Panc1 (cell line): Measurements from ENCODE around the gene CTCFL. TPM values are rescaled to one million over a fixed set of nuclear protein-coding genes. Genes with fewer than 3 reads are reported as not detected.

ENCODE experiments used
- ATAC-seq: fragments of 200-7000 bp; cut with Tn5 transposase; 2 replicates; pipeline ENCODE4 v1.9.1; 2020; ENCODE audit warnings: mild to moderate bottlenecking, moderate library complexity
- BruUV-seq: library from RNA; stranded (reverse); fragments of 400-500 nt; replicated peaks from 2 replicates; lab custom pipeline; 2021; lab: Mats Ljungman, UMichigan
- CTCF ChIA-PET: fragments of 300-600 bp; sonication (Branson Sonifier 250); formaldehyde crosslinking; loops from one replicate; lab custom pipeline; 2022; ENCODE audit warnings: antibody characterized with exemption; lab: Charles Lee
- POLR2A ChIA-PET: fragments of 300-600 bp; sonication (Branson Sonifier 250); formaldehyde crosslinking; loops from one replicate; lab custom pipeline; 2022; ENCODE audit warnings: antibody characterized with exemption; lab: Charles Lee
- DNase-seq: peaks from one replicate; pipeline ENCODE4 v3.0.0-alpha.2; 2010; ENCODE audit warnings: low read depth, low spot score
- H3K27ac ChIP-seq: 2 replicates; pipeline ENCODE4 v1.5.1; 2011; ENCODE audit warnings: mild to moderate bottlenecking, low read length, inconsistent platforms
- H3K27me3 ChIP-seq: fragments of 200-500 bp; sonication (Bioruptor generic); 2 replicates; pipeline ENCODE4 v1.6.0; 2014; ENCODE audit warnings: low read length, inconsistent platforms; ENCODE audit not compliant: control insufficient read depth, insufficient read depth
- H3K36me3 ChIP-seq: fragments of 200-500 bp; sonication (Bioruptor generic); 2 replicates; pipeline ENCODE4 v1.5.1; 2014; ENCODE audit warnings: inconsistent platforms, mild to moderate bottlenecking, low read length, moderate library complexity; ENCODE audit not compliant: control insufficient read depth, insufficient read depth
- H3K4me1 ChIP-seq: 2 replicates; pipeline ENCODE4 v1.5.1; 2011; ENCODE audit warnings: inconsistent platforms, mild to moderate bottlenecking, low read length, moderate library complexity; ENCODE audit not compliant: control insufficient read depth, insufficient read depth
- H3K4me3 ChIP-seq, 2 experiments: 2 replicates each; pipeline ENCODE4 v1.5.1; 2011 to 2012; ENCODE audit warnings: low read depth in 2 of 2, low read length in 2 of 2, mild to moderate bottlenecking in 2 of 2, inconsistent platforms in 1 of 2, moderate library complexity in 1 of 2
- H3K9me3 ChIP-seq: fragments of 200-500 bp; sonication (Bioruptor generic); 2 replicates; pipeline ENCODE4 v1.5.1; 2014; ENCODE audit warnings: low read depth, mild to moderate bottlenecking, inconsistent platforms, low read length, moderate library complexity; ENCODE audit not compliant: control insufficient read depth, insufficient read depth
- CTCF ChIP-seq: fragments of 450-650 bp; IDR thresholded peaks from 2 replicates; pipeline ENCODE4 v1.5.1; 2017; ENCODE audit warnings: mild to moderate bottlenecking
- POLR2AphosphoS5 ChIP-seq: IDR thresholded peaks from 2 replicates; pipeline ENCODE4 v1.6.1; 2012; ENCODE audit warnings: mild to moderate bottlenecking, low read depth, low read length, moderate library complexity
- REST ChIP-seq, 2 experiments: IDR thresholded peaks; 2 replicates each; pipeline ENCODE4 v1.6.1; 2011 to 2012; ENCODE audit warnings: low read depth in 2 of 2, control low read depth in 1 of 2, low read length in 1 of 2, mild to moderate bottlenecking in 1 of 2, moderate library complexity in 1 of 2; ENCODE audit not compliant: insufficient read depth in 1 of 2
- SIN3A ChIP-seq: IDR thresholded peaks from 2 replicates; pipeline ENCODE4 v1.6.1; 2012; ENCODE audit warnings: low read depth, mild to moderate bottlenecking, low read length, moderate library complexity, borderline replicate concordance; ENCODE audit not compliant: insufficient read depth
- TCF7L2 ChIP-seq: IDR thresholded peaks from 2 replicates; pipeline ENCODE4 v1.6.1; 2011; ENCODE audit warnings: mild to moderate bottlenecking, low read depth, low read length, inconsistent platforms
- in situ Hi-C: cut with HindIII; loops from 2 replicates; pipeline ENCODE4 v1.10.0; 2016; ENCODE audit warnings: low sequenced_read_pairs, low pct_unique_long_range_greater_than_20kb
- intact Hi-C: fragments of 100-400 bp; cut with micrococcal nuclease; formaldehyde crosslinking; loops from one replicate; pipeline ENCODE4 v1.10.0; 2022; ENCODE audit not compliant: unreplicated experiment
- total RNA-seq: library from RNA; stranded (reverse); gene quantifications from one replicate; pipeline ENCODE4 v1.2.1, GENCODE V29; 2021; ENCODE audit not compliant: unreplicated experiment

Gene CTCFL
- total RNA-seq, 1 experiment from 2014 or later: 0.05 TPM

- no peak for ATAC-seq
- ChIA-PET POLR2A (no interaction called here), CTCF (no interaction called here)
- TF ChIP-seq TCF7L2: no peak
- no peak for TF ChIP-seq POLR2AphosphoS5
- TF ChIP-seq CTCF: no peak
- no peak for TF ChIP-seq SIN3A
- no peak for TF ChIP-seq REST (IDR thresholded peaks at IDR 0.05; ENCODE audit: insufficient read depth in 1 of 2, low read depth in 2 of 2, low read length in 1 of 2)
- no peaks in the 10 kb centered on the region for H3K36me3 ChIP-seq
- no peak overlapping the region for H3K27ac ChIP-seq
- no TSS peak for BruUV-seq
- no peak for DNase-seq
- H3K27me3 ChIP-seq: peaks cover 18% of the 10 kb centered on the region
- no peaks in the 10 kb centered on the region for H3K4me1 ChIP-seq
- no peaks in the 10 kb centered on the region for H3K9me3 ChIP-seq
- no peak overlapping the region for H3K4me3 ChIP-seq
- in situ Hi-C loops (no loop called here), intact Hi-C loops (no loop called here)
Measured at GRCh38 chr20:57539889-57540288, 14.9 kb upstream of the CTCFL start.

GRCh38 chr20:57537822-57538221 is 12.9 kb upstream of the CTCFL start:
- no TSS peak for BruUV-seq
- in situ Hi-C loops: no loop called here
- no peak overlapping the region for H3K4me3 ChIP-seq
- H3K27ac ChIP-seq: no peak overlapping the region
- H3K36me3 ChIP-seq: no peaks in the 10 kb centered on the region
- DNase-seq (no peak), ATAC-seq (no peak)
- intact Hi-C loops: no loop called here
- CTCF ChIA-PET: no interaction called here
- TF ChIP-seq TCF7L2 (no peak), SIN3A (no peak), CTCF (no peak), POLR2AphosphoS5 (no peak), REST (IDR thresholded peaks at IDR 0.05; ENCODE audit: insufficient read depth in 1 of 2, low read depth in 2 of 2, low read length in 1 of 2) (no peak)
- POLR2A ChIA-PET: no interaction called here
- H3K9me3 ChIP-seq: no peaks in the 10 kb centered on the region
- H3K27me3 ChIP-seq: peaks cover 4% of the 10 kb centered on the region; the same call in 1 of the 2 replicates
- no peaks in the 10 kb centered on the region for H3K4me1 ChIP-seq
